HPDE6-E6E7 (cell line): ENCODE data around the gene AQP3.
"Not testable (repeated sequence)": the region's sequence is repeated elsewhere in the genome, so short reads cannot be mapped to it uniquely, and the experiment has no call there.

Experiments used
- DNase-seq: peaks from one replicate; pipeline ENCODE4 v3.0.0; 2011; ENCODE audit warnings: missing footprints; ENCODE audit errors: extremely low spot score

AQP3 gene

DNA sequence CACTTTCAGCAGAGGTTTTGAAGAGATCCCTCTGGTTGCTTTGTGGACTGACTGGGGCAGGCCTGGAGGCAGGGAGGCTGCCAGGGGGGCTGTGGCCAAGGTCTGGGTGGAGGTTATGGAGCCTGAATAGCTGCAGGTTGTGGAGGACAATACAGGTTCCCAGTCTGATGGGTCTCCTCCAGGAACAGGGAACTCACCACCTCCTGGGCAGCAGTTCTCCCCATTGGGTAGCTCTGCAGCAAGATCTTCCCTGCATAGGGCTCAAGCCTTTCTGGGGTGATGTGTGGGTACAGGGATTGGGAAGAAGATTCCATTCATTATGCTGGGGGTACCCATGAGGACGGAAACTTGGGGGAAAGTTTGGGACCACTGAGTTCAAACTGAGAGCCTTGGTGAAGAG lies 6.8 kb downstream of the AQP3 start:
- no peak for DNase-seq

DNA sequence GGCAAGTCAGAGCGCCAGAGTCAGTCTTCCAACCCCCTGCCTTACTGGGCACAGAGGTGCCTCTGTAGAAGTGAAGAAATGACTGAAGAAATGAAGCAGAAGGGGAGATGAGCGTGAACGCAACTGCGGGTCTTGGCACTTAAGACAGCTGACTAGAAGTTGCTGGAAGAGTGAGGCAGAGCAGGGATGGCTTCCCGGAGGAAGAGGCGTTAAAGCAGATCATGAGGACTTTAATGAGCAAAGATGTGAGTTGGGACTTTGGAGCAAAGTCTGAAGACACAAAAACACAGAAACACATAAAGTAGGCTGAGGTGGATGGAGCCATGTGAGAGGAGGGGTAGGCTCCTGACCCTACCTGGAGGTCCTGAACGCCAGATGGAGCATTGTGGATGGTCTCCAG lies 7.2 kb downstream of the AQP3 start:
- DNase-seq, result no peak

DNA sequence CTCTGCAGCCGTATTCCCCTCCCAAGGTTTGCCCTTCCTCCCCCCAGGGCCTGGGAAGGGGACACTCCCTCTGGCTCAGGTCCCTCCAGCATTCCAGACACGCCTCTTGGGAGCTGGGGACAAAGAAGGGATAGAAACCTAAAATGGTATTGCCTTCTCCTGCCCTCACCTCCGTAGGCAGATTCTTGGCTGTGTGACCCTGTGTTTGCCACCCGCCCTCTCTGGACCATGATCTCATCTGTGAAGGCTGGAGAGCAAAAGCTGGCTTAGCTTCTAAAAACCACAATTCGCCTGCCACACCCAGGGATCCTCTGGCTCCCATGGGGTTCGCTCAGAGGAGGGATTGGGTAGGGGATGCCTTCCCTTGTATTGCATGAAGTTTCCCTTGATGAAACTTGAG lies 7.7 kb downstream of the AQP3 start:
- no peak for DNase-seq

DNA sequence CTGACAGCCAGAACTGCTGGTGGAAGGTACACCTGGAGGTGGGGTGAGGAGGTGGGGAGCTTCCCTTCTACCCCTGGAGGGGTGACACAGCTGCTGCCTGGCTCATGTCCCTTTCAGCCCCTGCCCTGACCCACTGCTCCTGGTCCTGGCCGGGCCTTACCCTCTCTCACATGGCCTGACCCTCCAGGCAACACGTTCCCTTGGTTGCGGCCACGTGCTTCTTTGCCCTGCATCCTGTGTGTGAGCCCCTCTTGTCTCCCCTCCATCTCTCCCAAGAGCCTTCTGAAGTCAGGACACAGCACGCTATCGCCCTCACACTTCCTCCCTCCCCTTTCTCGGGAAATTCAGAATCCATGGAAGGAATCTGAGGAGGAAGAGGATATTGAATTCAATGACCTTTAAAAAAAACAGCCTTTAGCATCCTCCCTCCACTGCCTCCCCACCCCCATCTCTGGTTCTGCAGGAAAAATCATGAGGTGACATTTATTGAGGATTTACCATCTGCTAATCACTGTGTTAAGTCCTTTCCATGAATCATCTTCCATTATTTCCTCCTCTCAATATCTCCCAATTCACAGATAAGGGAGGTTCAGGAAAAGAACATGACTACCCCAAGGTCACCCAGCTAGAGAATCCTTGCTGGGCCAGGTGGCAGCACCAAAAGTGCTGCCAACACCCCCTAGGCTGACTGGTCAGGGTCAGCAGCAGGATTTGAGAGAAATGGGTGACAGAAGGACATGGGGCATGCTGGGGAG lies 8.3 kb downstream of the AQP3 start:
- no peak for DNase-seq

DNA sequence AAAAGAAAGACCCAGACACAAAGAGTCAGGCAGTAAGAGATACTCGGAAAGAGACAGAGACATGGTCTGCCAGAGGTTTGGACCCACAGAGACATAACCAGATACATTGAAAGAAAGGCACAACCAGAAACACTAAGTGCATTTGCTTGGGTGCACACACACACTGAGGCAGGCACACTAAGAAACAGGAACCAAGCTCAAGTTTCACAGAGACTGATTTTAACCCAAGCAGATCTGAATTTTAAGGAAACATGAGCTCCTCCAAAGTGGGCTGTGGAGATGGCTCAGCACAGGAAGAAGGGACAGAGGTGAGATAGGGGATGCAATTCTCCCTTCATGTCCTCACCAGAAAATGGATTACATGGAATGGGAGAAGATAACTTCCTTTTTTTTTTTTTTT lies 9.5 kb downstream of the AQP3 start:
- DNase-seq, result no peak

DNA sequence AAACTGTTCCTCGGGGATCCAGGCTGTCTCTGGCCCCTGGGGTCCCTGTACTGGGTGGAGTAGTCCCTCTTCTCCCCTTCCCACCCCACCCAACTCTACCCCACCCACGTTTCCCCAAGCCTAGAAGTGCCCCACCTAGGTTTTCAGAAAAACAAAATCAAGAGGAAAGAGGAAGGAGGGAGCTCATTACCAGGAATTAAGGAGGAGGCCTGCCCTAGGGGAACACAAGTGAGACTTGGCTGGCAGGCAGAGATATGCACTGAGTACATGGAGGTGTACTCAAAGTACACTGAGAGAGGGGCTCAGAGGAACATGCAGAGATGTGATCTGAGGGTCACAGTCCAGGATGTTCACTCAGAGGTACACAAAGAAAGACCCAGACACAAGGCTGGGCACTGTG lies 10.2 kb downstream of the AQP3 start:
- DNase-seq, result no peak

DNA sequence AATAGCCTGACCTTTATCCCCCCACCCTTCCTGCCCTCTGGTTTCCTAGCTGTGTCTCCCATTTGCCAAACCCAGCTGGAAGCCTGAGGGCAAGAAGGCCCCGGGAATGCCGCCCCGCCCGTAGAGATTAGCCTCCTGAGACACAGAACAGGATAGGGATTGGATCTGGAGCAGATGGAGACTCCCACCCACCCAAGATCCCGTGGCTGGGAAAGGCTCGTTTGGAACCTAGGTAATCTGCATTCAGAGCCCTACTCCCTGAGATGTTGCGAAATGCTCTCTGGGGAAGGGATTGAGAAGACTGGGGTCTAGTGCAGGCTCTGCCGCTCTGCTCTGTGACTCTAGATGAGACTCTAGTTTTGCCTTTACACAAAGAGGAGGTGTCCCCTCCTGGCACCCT lies 10.9 kb downstream of the AQP3 start:
- no peak for DNase-seq

DNA sequence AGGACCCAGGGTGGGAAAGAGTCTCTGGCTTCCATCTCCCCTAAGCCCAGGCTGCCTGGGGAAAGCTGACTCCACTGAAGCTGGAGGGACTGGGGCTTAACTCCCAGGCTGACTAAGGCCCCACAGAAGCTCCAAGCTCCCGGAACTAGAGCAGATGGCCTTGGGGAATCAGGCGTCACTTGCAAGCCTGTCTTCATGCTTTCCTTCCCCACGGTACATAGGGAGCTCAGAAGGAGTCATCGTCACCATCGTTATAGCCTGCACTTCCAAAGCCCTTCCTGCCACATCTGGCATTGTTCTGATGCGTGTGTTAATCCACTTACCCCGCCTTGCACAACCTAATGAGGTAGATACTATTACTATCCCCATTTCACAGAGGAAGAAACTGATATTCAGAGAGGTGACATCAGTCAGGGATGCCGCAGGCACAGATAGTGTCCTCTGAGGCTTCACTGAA lies 11.5 kb downstream of the AQP3 start:
- DNase-seq, result no peak

DNA sequence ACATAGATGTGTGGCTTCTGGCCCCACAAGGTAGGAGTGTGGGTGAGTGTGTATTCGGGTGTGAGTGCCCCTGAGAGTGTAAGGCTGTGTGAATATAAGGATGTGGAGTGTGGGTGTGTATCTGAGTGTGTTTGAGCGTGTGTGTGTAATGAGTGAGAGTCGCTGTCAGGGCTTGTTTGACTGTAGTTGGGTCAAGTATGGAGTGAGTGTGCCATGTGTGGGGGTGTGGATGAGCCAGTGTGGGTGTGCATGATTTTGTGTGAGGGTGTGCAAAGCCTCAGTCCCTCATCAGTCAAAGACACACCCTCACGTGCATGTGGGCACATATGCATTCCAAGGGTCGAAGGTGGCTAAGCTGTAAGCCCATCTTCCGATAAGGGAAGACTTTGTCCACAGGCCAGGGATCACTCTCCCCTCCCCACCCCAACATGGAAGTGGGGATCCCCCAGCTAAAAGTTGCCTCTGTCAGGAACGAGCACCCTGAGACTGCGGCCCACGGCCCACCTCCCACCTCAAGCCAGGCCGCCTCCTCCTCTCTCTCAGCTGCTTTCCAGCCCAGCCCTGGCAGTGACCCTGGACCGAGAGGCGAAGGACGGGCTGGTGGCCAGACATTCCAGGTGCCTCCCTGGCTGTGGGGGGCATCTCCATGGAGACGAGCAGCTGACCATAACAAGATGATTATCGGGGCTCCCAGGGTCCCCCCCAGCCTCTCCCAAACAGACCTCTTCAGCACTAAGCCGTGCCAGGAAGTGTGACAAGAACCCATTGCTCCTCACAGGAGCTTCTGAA lies 12.9 kb downstream of the AQP3 start:
- DNase-seq, result no peak

DNA sequence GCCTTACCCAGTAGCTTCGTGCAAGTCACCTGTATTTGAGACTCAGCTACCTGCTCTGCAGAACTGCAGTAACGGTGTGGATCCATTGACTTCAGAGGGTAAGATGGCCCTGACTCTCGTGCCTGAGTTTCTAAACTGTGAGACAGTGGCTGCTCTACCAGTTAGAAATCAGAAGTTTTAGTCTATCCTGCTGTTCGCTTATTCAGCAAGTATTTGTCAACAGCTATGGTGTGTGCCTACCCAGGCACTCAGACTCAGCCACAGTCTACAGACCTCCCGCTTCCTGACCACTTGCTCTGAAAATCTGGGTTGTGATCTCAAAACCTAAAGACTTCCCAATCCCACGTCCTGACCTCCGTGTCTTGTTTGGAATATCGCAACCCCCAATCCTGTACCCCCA lies 13.5 kb downstream of the AQP3 start:
- DNase-seq, result no peak

DNA sequence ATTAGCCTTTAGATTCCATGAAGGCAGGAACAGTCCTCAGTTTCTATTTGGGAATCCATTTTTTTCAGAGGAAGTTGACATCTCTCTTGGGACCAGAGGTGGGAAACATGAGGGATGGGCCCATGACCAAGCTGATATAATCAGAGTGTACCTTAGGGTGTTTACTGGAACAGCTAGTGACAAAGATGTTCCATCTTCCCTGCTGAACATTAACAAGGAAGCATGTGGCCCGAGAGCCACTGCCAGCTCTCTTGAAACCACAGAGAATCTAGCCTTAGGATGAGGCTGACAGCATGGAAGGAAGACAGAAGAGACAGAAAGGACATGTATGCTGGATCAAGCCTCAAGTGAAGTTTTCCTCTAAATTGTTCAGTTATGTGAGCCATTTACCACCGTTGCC lies 16.0 kb downstream of the AQP3 start:
- DNase-seq, result no peak

DNA sequence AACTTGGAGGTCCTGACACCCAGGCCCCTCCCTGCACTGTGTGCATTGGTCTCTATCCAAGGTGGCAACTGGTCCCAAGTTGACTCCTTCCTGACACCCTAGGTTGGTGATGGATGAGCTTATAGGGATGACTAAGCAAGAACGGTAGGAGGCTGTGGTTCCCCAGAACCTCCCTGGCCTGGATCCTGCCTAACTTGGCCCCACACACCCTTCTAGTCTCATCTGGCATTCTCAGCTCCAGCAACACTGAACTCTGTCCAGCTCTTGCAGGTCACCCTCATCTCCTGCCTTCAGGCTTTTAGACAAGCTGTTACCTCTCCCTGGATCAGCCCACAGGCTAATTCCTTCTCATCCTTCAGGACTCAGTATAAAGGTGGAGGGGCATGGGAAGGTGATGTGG lies 16.5 kb downstream of the AQP3 start:
- no peak for DNase-seq

DNA sequence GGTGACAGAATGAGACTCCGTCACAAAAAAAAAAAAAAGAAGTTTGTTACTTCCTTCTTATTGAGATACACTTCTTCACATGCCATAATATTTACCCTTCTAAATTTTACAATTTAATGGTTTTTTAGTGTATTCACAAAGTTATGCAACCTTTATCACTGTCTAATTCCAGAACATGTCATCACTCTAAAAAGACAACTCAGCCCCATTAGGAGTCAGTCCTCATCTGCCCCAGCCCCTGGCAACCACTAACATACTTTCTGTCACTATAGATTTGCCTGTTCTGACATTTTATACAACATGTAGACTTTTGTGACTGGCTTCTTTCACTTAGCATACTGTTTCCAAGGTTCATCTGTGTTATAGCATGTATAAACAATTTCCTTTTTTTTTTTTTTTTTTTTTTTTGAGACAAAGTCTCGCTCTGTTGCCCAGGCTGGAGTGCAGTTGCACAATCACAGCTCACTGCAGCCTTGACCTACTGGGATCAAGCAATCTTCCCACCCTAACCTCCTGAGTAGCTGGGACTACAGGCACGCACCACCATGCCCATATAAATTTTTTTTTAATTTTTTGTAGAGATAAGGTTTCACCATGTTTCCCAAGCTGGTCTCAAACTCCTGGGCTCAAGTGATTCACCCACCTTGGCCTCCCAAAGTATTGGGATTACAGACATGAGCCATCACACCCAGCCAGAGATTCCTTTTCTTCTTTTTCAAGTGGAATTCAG lies 18.0 kb downstream of the AQP3 start:
- no peak for DNase-seq

DNA sequence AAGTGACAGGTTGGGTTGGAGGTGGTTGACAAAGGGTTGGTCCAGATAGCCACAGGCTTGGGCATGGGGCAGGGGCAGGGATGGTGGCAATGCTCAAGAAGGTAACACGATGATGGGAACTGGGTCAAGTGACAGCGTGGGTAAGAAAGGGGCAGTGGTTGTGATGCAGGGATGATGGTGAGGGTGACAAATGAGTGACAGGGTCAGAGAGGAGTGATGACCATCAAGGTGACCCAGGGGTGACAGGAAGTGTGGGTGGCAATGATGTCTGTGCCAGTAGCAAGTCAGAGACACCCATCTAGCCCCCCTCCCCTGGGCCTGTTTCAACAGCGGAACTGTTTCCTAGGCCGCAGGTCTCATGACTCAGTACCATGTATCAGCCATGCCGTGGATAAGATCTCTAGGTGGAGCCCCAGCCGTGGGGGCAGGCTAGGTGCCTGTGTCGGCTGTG lies 20.5 kb downstream of the AQP3 start:
- DNase-seq, result no peak

DNA sequence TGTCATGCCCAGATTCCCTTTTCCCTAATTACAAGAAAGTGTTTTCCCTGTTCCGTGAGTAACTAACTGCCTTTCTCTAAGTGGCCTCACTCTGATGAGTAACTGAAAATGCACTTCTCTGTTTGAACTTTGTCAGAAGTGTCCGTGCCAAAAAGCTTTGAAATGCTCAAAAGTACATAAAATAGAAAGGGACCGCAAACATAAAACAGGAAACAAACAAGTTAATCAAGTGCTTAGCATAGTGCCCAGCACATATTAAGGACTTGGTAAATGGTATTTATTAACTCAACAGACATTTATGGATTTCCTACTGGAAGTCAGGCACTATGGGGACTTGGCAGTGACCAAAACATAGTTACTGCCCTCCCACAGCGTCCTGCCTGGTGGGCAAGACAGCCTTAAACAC lies 22.3 kb downstream of the AQP3 start:
- no peak for DNase-seq

DNA sequence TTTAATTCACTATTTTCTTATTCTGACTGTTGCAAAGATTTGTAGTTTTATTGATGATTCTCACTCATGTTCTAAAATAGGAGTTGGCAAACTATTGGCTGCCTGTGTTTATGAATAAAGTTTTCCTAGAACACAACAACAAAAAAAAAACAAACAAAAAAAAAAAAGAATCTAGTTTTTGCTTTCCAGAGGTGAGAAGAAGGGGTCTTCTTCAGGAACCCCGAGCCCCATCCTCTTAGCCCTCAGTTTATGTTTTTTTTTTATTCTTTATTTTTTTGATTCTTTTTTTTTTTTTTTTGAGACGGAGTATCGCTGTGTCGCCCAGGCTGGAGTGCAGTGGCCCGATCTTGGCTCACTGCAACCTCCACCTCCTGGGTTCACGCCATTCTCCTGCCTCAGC lies 22.9 kb downstream of the AQP3 start:
- not testable (repeated sequence) for DNase-seq

DNA sequence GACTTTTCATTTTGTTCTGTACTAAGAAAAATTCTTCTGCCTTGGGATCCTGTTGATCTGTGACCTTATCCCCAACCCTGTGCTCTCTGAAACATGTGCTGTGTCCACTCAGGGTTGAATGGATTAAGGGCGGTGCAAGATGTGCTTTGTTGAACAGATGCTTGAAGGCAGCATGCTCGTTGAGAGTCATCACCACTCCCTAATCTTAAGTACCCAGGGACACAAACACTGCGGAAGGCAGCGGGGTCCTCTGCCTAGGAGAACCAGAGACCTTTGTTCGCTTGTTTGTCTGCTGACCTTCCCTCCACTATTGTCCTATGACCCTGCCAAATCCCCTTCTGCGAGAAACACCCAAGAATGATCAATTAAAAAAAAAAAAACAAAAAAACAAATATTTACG lies 23.4 kb downstream of the AQP3 start:
- not testable (repeated sequence) for DNase-seq

DNA sequence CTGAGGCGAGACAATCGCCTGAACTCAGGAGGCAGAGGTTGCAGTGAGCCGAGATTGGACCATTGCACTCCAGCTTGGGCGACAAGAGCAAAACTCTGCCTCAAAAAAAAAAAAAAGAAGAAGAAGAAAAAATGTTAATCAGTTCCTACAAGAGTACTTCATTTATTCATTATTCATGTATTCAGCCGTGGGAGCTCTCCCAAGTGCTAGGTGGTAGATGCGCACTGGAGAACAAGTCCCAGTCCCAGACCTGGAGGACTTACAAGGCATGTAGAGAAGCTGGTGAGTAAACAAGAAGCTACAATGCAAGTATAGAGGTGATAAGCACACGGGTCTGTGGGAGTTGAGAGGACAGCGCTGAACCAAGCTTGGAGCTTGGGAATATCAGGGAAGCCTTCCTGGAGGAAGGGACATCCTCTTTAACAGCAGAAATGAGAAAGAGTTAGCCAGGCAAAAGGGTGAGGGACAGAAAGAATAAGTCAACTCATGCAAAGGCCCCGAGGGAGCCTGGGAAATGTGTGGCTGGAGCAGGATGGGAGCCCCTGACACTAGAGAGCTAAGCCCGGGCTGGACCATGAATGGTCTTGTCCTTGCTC lies 27.6 kb downstream of the AQP3 start:
- no peak for DNase-seq

DNA sequence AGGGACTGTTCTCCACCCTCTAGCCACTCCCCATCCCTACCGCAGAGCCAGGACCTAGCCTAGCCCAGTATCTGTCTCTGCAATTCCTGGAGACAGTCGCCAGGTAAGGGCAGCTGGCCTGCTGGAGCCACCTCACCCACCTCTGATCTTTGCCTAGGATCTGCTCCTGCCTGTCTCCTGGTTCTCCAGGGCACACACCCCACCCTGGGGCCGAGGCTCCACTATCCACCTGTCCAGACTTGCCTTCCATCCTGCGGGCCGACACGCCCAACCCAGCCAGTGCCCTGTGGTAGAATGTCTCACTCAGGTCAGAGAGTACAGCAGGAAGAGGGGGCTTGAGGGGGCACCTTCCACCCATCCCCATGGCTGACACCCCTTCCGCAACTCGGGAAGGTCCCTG lies 29.3 kb downstream of the AQP3 start:
- peak; percentile 86 for DNase-seq

DNA sequence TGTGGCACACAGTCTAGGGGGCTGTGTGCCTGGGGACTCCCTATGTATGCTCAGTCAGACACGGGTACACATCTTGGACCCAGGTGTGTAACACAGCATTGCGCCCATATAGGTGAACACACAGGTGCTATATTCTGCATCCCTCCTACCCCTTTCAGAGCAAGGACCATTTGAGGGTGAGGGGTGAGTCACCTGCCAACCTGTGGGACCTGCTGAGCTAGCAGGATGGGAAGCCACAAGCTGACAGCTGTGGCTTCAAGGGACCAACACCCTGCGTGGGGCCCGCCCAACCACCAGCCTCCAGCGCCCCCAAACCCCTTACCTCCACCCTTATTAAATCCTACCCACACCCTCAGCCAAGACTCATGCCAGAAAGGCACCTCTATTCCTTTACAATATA lies 30.4 kb downstream of the AQP3 start:
- no peak for DNase-seq

DNA sequence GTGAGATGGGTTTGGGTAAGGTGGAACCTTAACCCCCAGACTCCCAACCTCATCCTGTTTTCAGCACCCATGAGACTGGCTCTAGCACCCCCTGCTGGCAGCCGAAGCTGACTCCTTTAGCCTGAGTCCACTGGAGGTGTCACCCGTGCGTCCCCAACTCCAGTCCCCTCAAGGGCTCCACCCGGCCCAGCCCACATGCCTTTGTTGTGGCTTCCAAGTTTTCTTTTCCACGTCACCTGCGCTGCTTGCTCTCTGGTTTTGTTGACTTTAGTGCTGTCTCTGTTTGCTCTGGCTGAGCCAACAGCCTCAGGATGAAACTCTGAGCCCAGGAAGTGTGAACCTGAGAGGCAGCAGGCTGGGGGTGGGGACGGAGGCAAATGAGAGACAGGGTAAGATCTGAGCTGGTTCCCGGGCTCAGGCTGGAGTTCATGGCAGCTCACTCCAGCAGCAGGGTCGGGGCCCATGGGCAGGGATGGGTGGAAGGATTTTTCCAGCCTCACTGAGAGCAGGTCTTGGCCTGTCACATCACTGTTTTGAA lies 31.8 kb downstream of the AQP3 start:
- peak; percentile 52 for DNase-seq
